SK-MEL-5 (cell line): ENCODE data around the gene NEAT1. TPM values are rescaled to one million over a fixed set of nuclear protein-coding genes. Genes with fewer than 3 reads are reported as not detected.

Experiments
- DNase-seq: peaks from one replicate; pipeline ENCODE4 v3.0.0-alpha.2; 2016; ENCODE audit warnings: low read depth, low spot score
- in situ Hi-C: cut with HindIII; loops from 2 replicates; pipeline ENCODE4 v1.10.0; 2016; ENCODE audit warnings: low sequenced_read_pairs, high pct_unique_total_duplicates, low pct_unique_long_range_greater_than_20kb
- total RNA-seq: library from RNA; depleted of rRNA; stranded (reverse); fragments of >200 nt; shearing (Covaris generic); gene quantifications from 2 replicates; pipeline ENCODE4 v1.2.3, GENCODE V29; 2014

The NEAT1 gene
- total RNA-seq, 1 experiment from 2014 or later: 13.3 TPM

- in situ Hi-C loops: no loop called here
- peak; percentile 69 for DNase-seq
Observed at GRCh38 chr11:65386307-65387140, 36.1 kb upstream of the NEAT1 start, which contains the start of gene FRMD8. Gene FRMD8 (plus strand): TSS chr11:65386637. CDS start chr11:65387037, 400 bp downstream.

GRCh38 chr11:65388731-65389130, 33.9 kb upstream of the NEAT1 start:
- no peak for DNase-seq
- in situ Hi-C loops: no loop called here

DNA sequence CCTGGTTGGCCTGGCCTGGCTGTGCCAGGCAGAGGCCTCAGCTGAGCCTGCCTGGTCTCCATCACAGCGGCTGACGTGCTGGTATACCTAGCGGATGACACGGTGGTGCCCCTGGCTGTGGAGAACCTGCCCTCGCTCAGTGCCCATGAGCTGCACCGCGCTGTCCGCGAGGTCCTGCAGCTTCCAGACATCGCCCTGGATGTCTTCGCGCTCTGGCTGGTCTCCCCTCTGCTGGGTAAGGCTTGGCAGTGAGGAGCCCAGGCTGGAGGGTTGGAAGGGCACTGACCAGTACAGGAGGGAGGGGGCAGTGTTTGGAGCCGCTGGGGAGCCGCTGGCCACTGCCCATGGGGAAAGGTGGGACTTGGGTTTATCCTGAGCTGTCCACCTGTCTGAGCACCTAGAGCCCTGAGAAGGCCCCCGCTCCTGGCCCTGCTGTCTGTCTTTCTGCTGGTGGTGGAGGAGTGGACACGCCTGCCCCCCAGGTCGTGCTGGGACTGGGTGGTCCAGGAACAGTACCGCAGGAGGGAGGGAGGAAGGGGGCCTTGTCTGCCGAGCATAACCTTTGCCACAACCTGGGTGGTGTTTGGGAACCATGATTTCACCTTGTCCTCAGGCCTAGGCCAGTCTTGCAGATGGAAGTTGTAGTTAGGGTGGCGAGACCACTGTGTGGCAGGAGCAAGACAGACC, 33.2 kb upstream of the NEAT1 start:
- in situ Hi-C loops: no loop called here
- DNase-seq: no peak

- DNase-seq: peak; percentile 54
Observed at GRCh38 chr11:65390099-65390941, 32.3 kb upstream of the NEAT1 start.

GRCh38 chr11:65390996-65391395, 31.6 kb upstream of the NEAT1 start:
- DNase-seq: peak; percentile 35
- in situ Hi-C loops: no loop called here

More at GRCh38 chr11:65390099-65390941, 32.3 kb upstream of the NEAT1 start:
- in situ Hi-C loops: no loop called here

DNA sequence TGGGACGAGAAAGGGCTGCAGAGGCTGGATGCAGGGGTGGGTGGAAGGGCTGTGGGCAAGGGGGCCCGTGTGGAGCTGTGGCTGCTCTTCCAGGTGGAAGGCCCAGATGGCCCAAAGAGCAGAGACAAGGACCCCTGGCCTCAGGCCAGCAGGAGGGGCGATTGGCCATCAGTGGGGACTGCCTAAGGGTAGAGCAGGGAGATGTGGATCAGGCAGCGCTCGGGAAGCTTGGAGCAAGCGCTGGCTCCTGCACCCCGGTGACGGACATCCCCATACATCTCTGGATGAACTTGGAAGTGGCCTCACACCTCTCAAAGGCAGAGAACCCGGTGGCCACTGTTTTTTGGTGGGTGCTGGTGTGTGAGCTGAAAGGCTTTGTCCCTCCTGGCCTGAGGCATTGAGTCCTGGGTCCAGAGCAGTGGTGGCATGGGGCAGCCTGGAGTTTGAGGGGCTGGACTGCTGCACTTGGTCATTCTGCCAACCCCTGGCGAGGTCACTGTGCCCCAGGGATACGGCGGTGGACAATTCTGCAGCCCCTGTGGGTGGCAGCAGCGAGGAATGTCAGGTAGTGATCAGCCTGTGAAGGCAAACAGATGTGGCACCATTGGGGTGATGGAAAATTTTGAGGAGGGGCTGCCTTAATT, 30.3 kb upstream of the NEAT1 start:
- in situ Hi-C loops: no loop called here
- DNase-seq: no peak

GRCh38 chr11:65392899-65393298, 29.7 kb upstream of the NEAT1 start:
- DNase-seq: no peak
- in situ Hi-C loops: no loop called here

- in situ Hi-C loops: no loop called here
- DNase-seq: no peak
Observed at GRCh38 chr11:65393513-65394079, 29.0 kb upstream of the NEAT1 start.

GRCh38 chr11:65394125-65394536, 28.5 kb upstream of the NEAT1 start:
- in situ Hi-C loops: no loop called here
- no peak for DNase-seq

- in situ Hi-C loops: no loop called here
- no peak for DNase-seq
Observed at GRCh38 chr11:65395961-65396530, 26.6 kb upstream of the NEAT1 start.

DNA sequence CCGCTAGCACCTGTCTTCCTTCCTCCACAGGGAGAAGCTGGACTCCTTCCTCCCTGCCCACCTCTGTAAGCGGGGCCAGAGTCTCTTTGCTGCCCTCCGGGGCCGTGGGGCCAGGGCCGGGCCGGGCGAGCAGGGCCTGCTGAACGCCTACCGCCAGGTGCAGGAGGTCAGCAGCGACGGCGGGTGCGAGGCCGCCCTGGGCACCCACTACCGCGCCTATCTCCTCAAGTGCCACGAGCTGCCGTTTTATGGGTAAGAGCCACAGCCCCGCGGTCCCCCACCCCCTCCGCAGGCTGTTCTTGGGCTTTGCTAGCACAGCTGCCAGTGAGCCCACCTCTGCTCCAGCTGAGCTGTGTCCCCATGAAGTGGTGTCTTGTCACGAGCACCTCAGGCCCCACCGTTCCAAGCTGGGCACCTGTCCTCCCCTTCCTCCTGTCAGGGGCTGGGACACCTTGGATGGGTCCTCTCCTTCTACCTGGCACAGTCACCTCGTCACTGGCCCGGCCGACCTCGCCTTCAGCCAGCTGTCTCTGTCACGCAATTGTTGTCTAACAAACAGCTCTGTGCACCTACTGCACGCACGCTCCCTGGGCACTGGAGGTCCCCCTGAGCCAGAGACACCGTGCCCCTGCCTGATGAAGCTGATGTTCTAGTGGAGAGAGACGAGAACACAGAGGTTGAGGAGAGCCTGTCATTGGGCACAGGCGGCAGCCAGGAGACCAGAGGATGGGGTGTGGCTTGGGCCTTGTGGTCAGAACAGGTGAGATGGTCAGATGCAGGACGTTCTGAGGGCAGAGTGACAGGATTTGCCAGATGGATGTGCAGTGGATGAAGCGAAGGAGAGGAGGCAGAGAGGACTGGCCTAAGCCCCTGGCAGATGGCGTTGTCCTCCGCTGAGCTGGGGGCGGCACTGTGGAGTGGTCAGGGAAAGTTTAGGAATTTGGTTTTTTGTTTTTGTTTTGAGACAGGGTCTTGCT, 25.5 kb upstream of the NEAT1 start:
- DNase-seq: no peak
- in situ Hi-C loops: no loop called here

DNA sequence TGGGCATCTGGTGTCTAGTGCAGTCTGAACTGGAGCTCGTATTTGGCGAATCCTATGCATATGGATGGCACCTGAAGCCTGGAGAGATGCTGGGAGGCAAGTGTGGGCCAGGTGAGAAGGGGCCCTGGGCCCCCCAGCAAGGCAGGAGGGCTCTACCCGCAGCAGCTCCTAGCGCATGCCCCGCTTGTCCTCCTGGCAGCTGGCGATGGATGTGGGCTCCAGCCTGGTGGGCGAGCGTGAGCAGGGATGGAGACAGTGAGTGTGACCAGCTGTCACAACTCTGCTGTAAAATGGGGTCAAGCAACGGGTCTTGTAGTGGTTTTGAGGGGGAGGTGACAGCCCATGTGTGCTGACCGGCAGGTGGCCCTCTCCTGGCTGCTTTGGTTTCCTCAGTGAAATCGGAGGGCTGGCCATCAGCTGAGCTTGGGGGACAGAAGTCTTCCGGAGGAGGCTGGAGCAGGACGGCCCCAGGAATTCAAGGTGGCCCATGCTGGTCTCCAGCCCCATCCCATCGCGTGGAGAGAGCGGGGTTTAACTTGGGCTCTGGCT, 24.2 kb upstream of the NEAT1 start:
- in situ Hi-C loops: no loop called here

GRCh38 chr11:65399249-65399648, 23.3 kb upstream of the NEAT1 start:
- DNase-seq: no peak
- in situ Hi-C loops: no loop called here

More for the DNA sequence above, 24.2 kb upstream of the NEAT1 start:
- no peak for DNase-seq

GRCh38 chr11:65399845-65400244, 22.8 kb upstream of the NEAT1 start:
- no peak for DNase-seq
- in situ Hi-C loops: no loop called here

- in situ Hi-C loops: no loop called here
- no peak for DNase-seq
Observed at GRCh38 chr11:65400307-65401072, 22.1 kb upstream of the NEAT1 start.
